Regular cardiac myocyte (primary cell): ENCODE measurements around the gene SMIM7. TPM values are rescaled to one million over a fixed set of nuclear protein-coding genes. Genes with fewer than 3 reads are reported as not detected.

ENCODE experiments used
- total RNA-seq: library from RNA; depleted of rRNA; stranded (reverse); fragments of >200 nt; gene quantifications from 2 replicates; pipeline ENCODE4 v1.2.3, GENCODE V29; 2014

Gene SMIM7
- 82.0 and 83.0 TPM in 2 replicates for total RNA-seq

GRCh38 chr19:16659832-16660708, at the start of gene SMIM7:
SMIM7 (minus strand) TSS chr19:16660144; CDS start chr19:16660110, 34 bp downstream.

DNA sequence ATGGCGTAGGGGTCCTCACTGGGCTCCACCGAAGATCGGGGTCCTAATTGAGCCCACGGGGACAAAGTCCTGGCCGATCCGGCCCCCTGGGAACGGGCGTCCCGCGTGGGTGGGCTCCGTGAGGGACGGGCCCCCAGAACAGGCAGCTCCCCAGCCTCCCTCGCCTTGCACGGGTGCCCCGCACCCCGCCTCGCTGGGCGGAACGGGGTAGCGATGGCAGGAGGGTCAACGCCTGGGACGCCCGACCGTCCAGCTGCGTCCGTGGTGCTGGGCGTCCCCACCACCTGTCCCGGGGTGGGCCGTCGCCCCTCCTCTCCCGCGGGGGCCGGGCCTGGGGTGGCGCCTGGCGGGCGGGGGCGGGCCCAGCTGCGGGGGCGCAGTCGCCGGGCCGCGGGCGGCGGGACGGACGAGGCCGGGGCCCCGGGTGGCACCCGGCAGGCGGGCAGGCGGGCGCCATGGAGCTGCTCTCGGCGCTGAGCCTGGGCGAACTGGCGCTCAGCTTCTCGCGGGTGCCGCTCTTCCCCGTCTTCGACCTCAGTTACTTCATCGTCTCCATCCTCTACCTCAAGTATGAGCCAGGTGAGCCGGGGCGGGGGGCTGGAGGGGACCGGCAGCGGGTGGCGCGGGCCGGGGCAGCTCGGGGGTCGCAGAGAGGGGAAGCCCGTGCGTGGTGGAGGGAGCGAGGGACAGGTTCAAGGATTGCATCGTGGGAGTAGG, 977 bp upstream of the SMIM7 start, which contains the start of gene TMEM38A:
TMEM38A (plus strand) TSS at position 377 of the 717 bp plus-strand sequence; CDS start at position 456, 79 bp downstream.

DNA sequence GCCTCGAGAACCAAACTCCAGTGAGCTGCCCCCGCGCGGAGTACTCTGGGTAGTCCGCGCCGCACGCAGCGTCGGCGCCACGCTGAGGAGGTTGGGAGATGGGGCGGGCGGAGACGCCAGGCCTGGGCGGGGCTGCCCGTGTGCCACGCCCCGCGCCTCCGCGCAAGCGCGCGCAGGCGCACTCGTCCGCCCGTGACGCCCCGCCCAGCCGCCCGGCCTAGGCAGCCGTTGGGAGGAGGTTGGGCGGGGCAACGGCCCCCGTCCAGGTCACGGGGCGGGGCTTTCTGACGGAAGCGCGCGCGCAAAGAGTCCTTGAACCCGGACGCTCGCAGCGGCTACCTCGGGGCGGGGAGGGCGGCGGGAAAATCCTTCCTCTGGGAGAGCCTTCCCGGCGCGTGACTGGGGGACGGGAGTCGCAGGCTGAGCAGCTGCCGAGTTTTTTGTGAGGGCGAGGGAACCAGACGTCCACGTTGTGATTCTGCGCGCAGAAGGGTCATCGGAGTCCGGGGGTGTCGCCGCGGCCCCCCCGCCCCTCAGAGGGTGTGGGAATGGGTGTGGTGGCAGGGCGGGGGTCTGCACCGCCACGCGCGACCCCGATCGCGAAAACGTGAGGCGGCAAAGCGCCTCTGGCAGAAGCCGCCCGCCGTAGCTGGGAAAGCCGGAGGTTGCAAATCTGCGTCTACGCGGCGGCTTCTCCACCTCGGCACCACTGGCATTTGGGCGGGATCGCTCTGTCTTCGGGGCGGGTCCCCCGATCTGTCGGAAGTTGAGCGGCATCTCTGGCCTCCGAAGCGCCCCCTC, 31.6 kb downstream of the SMIM7 start, which contains the start of gene MED26:
MED26 (minus strand) TSS at position 22 of the 801 bp plus-strand sequence. CDS start 261 bp downstream, outside the sequence.

Other genes with a start within 250 kb of the SMIM7 start
- gene EPS15L1, start 188.2 kb downstream of the SMIM7 start, total RNA-seq, result 6.2 and 9.2 TPM in 2 replicates
- 0.28 TPM in 1 of 2 replicates, not detected in the other for gene CALR3, start 164.0 kb downstream of the SMIM7 start, total RNA-seq
- 4.6 and 5.6 TPM in 2 replicates for gene C19orf44, start 163.8 kb downstream of the SMIM7 start, total RNA-seq
- gene CHERP, start 117.7 kb downstream of the SMIM7 start, total RNA-seq, result 2.0 and 4.2 TPM in 2 replicates
- 34.4 and 38.9 TPM in 2 replicates for gene SLC35E1, start 87.7 kb downstream of the SMIM7 start, total RNA-seq
- 2.5 and 6.3 TPM in 2 replicates for gene MED26, start 31.9 kb downstream of the SMIM7 start, total RNA-seq
- gene TMEM38A, start 995 bp upstream of the SMIM7 start, total RNA-seq, result 2.1 and 5.9 TPM in 2 replicates
- not detected in 2 replicates for gene NWD1, start 59.7 kb upstream of the SMIM7 start, total RNA-seq
- 14.6 and 21.7 TPM in 2 replicates for gene SIN3B, start 169.3 kb upstream of the SMIM7 start, total RNA-seq
- 0.28 TPM in 1 of 2 replicates, not detected in the other for gene F2RL3, start 228.9 kb upstream of the SMIM7 start, total RNA-seq